Stimulated activated CD8-positive, alpha-beta memory T cell treated with anti-CD3 and anti-CD28 coated beads, Interleukin-4, amount 100 ng/mL, for 48 hours (primary cell): ENCODE measurements around the gene RNF144B.

Experiments used
- DNase-seq: peaks from one replicate; pipeline ENCODE4 v3.0.0-alpha.2; 2020

RNF144B gene

GRCh38 chr6:18491308-18492045 is 104.3 kb downstream of the RNF144B start:
- DNase-seq: no peak

- no peak for DNase-seq
These were observed 105.8 kb downstream of the RNF144B start for GRCh38 chr6:18492972-18493371.

- DNase-seq: no peak
These were observed 106.3 kb downstream of the RNF144B start for GRCh38 chr6:18493382-18493891.

- DNase-seq: no peak
These were observed 106.8 kb downstream of the RNF144B start for GRCh38 chr6:18493925-18494324.

GRCh38 chr6:18495236-18495635 is 108.1 kb downstream of the RNF144B start:
- DNase-seq: no peak

GRCh38 chr6:18496462-18496861 is 109.3 kb downstream of the RNF144B start:
- DNase-seq: no peak

GRCh38 chr6:18497006-18497405 is 109.9 kb downstream of the RNF144B start:
- DNase-seq: no peak

- no peak for DNase-seq
These were observed 111.3 kb downstream of the RNF144B start for GRCh38 chr6:18498408-18498807.

GRCh38 chr6:18500921-18501662 is 113.9 kb downstream of the RNF144B start:
- no peak for DNase-seq

- DNase-seq: no peak
These were observed 114.5 kb downstream of the RNF144B start for GRCh38 chr6:18501663-18502013.

- DNase-seq: no peak
These were observed 116.0 kb downstream of the RNF144B start for GRCh38 chr6:18503206-18503592.

- DNase-seq: no peak
These were observed 116.6 kb downstream of the RNF144B start for GRCh38 chr6:18503593-18504231.

- no peak for DNase-seq
These were observed 117.1 kb downstream of the RNF144B start for GRCh38 chr6:18504232-18504596.

GRCh38 chr6:18506382-18507017 is 119.3 kb downstream of the RNF144B start:
- DNase-seq: no peak

GRCh38 chr6:18507018-18507415 is 119.9 kb downstream of the RNF144B start:
- no peak for DNase-seq

GRCh38 chr6:18507561-18507960 is 120.4 kb downstream of the RNF144B start:
- DNase-seq: no peak

- DNase-seq: peak; percentile 63
These were observed 122.9 kb downstream of the RNF144B start for GRCh38 chr6:18509871-18510643.

- DNase-seq: no peak
These were observed 123.5 kb downstream of the RNF144B start for GRCh38 chr6:18510644-18511033.

GRCh38 chr6:18511211-18511610 is 124.1 kb downstream of the RNF144B start:
- no peak for DNase-seq

GRCh38 chr6:18513253-18513798 is 126.2 kb downstream of the RNF144B start:
- DNase-seq: no peak

- DNase-seq: no peak
These were observed 127.0 kb downstream of the RNF144B start for GRCh38 chr6:18514180-18514579.

- DNase-seq: no peak
These were observed 128.6 kb downstream of the RNF144B start for GRCh38 chr6:18515767-18516166.
